ENCODE measurements around the gene BTBD7.
"Not testable (repeated sequence)": the region's sequence is repeated elsewhere in the genome, so short reads cannot be mapped to it uniquely, and the experiment has no call there.

Gene BTBD7, protein sequence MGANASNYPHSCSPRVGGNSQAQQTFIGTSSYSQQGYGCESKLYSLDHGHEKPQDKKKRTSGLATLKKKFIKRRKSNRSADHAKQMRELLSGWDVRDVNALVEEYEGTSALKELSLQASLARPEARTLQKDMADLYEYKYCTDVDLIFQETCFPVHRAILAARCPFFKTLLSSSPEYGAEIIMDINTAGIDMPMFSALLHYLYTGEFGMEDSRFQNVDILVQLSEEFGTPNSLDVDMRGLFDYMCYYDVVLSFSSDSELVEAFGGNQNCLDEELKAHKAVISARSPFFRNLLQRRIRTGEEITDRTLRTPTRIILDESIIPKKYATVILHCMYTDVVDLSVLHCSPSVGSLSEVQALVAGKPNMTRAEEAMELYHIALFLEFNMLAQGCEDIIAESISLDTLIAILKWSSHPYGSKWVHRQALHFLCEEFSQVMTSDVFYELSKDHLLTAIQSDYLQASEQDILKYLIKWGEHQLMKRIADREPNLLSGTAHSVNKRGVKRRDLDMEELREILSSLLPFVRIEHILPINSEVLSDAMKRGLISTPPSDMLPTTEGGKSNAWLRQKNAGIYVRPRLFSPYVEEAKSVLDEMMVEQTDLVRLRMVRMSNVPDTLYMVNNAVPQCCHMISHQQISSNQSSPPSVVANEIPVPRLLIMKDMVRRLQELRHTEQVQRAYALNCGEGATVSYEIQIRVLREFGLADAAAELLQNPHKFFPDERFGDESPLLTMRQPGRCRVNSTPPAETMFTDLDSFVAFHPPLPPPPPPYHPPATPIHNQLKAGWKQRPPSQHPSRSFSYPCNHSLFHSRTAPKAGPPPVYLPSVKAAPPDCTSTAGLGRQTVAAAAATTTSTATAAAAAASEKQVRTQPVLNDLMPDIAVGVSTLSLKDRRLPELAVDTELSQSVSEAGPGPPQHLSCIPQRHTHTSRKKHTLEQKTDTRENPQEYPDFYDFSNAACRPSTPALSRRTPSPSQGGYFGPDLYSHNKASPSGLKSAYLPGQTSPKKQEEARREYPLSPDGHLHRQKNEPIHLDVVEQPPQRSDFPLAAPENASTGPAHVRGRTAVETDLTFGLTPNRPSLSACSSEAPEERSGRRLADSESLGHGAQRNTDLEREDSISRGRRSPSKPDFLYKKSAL

DNA sequence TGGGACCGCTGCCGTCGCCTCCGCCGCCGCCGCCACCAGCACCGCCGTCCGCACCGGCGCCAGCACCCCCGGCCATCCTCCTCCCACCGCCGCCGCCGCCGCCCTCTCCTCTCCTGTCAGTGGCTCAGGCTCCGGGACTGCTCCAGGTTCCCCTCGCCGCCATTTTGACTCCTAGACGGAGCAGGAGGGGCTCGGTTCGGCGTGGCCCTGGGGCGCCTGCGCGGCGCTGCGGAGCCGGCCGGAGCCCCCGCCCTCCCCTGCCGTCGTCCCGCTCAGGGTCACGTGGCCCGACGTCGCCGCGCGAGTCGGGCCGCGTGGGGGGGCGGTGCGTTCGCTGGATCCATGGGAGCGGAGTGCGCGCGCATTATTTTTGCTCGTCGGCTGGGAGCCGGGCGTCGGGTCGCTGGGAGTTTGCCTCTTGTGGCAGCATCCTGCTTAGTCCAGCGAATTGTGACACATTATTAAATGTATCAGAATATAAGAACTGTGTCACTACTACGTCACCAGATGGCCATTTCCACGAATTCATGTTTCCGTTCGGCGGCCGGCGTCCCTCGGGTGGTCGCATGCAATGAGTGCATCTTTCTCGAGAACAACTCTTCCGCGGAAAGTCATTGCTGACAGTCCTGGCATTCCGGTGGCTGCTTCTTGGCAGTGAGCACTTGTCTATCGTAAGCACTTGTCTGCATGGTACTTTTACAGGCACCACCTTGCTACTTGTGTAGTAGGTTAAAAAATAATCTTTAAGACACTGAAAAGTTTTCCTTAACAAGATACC is at the start of gene BTBD7:
Gene BTBD7 (minus strand): TSS at position 184 of the 778 bp plus-strand sequence. CDS start 36,985 bp downstream, outside the sequence.
- peak; percentile 96 for DNase-seq (ENCODE audit: low spot score)

DNA sequence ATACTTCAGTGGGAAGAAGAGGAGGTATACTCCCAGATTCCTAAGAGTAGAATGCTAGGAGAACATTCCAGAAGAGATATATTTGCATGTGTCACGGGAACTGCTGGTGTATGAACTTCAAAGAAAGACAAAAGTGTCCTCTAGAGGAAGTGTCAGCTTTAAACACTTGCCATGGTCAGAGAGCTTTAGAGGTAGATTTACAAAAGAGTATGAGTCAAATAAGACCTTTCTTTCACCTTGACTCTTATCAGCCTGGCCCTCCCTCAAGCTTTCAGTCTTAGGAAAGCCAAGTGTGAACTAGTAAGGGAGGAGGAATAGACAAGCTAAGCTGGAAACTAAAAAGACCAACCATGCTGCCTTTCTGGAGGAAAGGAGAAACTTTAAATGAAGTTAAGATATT is 48.8 kb upstream of the BTBD7 start:
- no peak for DNase-seq (ENCODE audit: low spot score)

DNA sequence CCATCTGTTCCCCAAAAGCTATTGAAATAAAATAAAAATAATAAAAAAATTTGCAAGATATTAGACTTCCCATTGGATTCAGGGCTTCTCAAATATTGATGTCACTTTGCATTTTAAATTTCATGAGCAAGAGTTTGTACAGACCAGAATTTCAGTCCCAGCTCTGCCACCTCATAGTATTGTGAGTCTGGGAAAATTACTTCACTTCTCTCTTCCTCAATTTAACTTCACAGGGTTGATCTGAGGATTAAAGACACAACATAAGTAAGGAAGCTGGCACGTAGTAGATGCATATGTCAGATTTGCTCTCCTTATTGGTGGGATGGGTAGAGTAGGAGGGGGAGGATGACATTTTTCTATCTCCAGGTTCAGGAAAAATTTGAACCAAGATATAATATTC is 47.0 kb upstream of the BTBD7 start:
- no peak for DNase-seq (ENCODE audit: low spot score)

DNA sequence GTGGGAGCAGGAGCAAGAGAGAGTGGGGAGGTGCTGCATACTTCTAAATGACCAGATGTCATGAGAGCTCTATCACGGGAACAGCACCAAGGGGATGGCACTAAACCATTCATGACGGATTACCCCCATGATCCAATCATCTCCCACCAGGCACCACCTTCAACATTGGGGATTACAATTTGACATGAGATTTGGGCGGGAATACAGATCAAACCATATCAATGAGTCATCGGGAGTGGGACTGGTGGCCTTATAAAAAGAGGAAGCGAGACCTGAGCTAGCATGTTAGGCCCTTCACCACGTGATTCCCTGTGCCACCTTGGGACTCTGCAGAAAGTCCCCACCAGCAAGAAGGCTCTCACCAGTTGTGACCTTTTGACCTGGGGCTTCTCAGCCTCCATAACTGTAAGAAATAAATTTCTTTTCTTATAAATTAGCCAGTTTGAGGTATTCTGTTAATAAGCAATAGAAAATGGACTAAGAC is 42.9 kb upstream of the BTBD7 start:
- no peak for DNase-seq (ENCODE audit: low spot score)

DNA sequence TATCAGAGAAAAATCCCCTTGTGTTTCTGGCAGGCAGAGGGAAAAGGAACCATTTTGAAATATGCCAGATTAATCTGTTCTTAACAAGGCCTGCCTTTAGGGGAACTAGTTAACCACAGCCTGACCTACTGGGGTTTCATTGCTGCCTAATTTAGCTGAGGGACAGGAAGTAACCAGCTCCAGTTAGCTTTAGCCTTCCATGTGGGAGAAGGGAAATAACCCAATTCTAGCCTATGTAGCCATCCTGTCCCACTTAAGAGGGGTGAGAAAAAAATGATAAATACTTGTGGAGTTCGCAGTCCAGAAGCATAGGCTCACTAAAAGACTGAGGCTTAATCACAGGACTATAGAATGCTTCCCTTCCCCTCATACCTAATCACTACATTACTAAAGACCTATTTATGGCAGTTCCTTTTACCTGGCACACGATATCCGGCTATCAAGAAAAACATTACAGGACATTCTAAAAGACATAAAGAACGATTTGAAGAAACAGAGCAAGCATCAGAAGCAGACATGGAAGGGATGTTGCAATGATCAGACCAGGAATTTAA is 37.0 kb upstream of the BTBD7 start:
- DNase-seq (ENCODE audit: low spot score): no peak

DNA sequence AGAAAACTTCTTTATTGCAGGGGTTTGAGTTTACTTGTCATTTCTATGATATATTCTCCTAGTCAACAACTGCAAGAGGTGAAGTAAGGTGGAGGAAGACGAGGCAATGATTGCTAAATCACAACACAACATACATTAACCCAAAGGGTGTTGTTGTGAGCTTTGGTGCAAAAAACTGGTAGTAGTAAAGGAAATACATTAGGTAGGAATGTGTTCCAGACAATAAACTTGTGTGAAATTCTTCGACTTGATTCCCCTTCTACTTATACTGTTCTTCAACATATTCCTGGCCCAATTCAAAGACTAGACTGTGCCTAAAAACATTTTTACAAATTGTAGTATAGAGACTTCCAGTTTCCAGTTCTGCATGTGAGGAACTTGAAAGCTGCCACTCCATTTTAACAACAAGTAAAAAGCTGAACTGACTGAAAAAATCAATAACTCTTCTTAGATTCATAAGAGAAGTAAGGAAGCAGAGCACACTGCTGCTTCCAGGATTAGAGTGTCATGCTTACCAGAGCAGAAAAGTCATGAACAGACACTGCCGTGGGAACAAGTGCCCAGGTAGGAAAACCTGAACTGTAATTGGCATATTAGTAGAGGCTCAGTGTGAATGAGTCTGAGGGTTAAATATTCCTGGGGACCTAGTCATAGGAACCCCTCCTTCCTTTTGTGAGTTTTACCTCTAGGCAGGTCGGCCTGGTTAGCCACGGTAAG is 36.3 kb upstream of the BTBD7 start:
- no peak for DNase-seq (ENCODE audit: low spot score)

DNA sequence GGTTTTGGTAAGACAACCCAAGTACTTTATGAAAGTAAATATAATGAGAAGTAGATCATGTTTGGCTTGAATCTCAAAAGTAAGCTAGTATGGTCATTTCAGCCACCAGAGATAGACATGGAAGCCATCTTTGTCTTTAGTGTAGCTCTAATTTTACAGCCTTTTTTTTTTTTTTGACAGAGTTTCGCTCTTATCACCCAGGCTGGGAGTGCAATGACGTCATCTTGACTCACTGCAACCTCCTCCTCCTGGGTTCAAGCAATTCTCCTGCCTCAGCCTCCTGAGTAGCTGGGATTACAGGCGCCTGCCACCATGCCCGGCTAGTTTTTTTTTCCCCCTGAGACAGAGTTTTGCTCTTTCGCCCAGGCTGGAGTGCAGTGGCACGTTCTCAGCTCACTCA is 22.0 kb upstream of the BTBD7 start:
- DNase-seq (ENCODE audit: low spot score): not testable (repeated sequence)

DNA sequence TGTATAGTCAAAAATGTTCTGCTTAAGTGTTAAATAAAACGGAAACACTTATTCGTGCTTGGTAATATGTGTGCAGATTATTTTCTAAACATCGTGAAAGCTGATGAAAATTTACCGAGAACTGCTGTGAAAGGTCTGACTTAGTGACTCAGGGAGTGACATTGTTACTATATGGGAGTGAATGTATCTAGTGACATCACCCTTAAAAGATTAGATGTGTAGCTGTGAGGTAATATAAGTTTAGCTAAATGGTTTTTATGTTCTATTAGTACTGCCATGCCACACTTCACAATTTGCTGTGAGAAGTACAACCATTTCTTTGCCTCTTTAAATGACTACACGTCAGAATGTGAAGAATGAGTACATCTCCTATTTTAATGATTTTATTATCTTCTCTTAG is 15.5 kb upstream of the BTBD7 start:
- no peak for DNase-seq (ENCODE audit: low spot score)

DNA sequence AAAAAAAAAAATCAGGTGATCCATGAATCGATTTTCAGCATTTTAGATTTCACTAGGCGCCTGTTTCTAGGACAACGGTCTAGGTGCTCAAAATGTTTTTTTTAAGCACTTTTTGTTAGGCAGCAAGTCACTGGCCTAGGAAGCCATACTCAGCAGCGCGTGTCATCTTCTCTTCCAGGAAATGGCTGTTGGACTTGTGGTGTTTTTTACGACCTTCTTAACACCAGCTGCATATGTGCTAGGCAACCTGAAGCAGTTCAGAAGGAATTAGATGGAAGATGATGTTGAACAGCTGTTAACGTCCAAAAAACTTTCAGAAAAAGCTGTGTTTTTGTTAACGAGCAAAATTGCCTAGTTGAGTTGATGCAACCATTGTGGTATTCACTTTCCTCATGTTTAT is 15.0 kb upstream of the BTBD7 start:
- DNase-seq (ENCODE audit: low spot score): no peak

DNA sequence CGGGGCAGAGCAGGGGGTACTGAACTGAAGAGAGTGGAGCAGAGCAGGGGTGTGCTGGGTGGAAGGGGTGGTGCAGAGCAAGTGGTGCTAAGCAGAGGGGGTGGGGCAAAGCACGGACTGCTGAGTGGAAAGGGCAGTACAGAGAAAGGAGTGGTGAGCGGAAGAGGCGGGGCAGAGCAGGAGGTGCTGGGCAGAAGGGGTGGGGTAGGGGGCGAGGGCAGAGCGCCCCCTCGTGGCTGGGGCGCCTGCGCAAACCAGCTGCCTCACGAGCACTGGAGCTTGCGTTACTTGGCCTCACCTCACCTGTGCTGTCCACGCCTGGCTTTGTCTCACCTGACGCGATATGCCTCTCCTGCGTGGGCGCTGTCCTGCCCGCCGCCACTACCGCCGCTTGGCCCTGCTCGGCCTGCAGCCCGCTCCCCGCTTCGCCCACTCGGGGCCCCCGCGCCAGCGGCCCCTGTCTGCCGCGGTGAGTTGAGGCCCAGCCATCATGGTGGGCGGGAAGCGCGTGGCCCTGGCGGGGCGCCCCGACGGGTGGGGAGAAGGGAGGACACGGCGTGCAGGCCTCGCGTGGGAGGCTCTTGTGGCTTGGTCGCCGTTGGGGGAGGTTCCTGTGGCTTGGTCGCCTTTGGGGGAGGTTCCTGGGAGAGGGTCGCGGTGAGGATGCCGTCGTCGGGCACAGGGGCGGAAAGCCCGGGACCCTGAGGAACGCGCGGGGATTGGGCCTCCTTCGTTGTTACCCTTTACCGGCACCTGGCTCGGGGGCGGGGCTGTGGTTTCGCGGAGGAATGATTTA is 14.3 kb upstream of the BTBD7 start, which contains the start of gene COX8C:
Gene COX8C (plus strand): TSS at position 257 of the 796 bp plus-strand sequence. CDS start 87 bp downstream, at position 344.
- no peak for DNase-seq (ENCODE audit: low spot score)

DNA sequence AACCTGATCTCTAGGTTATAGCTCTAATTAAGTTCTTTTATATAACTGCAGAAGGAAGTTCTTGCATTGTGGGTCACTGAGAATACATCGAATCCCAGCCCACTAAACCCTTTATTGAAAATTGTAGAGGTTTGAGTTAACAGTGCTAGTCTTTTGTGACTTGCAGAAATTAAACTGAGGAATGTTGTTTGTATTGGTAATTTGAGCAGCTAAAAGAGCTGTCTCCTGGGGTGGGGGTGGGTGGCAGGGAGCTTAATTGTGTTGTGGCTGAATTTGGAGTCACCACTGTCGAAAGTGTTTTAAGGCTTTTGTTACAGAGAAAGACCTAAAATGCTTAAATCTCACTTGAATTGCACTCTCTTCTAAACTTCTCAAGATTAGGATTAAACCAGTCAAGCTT is 11.0 kb upstream of the BTBD7 start:
- no peak for DNase-seq (ENCODE audit: low spot score)

DNA sequence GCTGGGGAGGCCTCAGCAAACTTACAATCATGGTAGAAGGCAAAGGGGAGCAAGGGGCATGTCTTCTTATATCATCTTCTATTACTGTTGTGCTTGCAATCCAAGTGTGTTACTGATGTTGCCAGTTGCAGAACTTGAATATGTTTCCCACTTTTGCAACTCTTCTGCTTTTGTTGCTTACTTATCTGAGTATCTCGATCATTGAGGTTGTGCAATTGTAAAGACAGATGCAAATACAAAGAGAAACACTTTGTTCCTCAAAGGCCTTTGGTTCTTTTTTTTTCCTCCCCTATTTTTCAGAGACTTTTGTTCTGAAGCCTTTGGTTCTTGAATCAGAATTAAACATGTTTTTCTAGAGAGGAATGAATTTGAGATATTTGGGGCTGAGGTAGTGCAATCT is 10.4 kb upstream of the BTBD7 start:
- DNase-seq (ENCODE audit: low spot score): no peak

DNA sequence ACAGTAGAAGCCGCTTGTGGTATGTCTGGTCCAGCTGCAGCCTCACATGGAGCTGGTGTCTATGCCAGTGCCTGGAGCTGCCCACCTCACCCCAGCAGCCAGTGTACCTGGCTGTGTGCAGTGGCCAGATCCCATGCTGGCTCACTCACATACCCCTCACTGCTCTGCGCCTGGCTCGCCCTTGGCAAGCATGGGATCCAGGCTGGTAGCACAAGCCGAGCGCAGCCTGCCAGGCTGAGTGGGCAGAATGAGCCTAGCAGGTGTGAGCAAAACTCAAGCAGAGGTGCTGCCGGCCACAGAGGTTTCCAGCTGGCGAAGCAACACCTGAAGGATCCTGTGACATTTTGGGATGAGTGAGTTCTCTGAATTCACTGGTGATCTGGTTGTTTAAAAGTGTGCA is 5.0 kb upstream of the BTBD7 start:
- DNase-seq (ENCODE audit: low spot score): no peak

DNA sequence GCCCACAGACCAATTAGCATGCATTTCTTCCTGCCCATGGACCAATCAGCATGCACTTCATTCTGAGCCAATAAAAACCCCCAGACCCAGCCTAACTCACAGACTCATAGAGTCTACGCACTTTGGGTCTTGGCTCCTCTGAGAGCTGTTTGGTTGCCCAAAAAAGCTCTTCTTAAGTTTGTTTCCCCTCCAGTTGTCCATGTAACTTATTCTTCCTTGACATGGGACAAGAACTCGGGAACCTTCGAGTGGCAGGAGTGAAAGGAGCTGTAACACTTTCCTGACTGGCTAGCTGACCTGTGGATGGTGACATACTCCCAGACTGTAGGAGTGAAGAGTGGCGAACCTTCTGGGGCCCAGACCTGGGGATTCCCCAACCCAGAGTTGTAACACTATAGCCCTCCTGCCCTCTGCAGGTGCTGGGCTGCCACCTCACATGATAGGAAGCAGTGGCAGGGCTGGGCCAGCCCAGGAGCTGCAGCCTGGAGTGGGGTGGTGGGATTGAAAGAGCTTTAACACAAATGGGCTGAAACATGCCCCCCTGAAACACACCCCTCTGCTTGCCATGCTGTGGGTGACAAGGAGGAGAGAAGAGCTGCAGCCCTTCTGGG is 4.4 kb upstream of the BTBD7 start:
- DNase-seq (ENCODE audit: low spot score): no peak

DNA sequence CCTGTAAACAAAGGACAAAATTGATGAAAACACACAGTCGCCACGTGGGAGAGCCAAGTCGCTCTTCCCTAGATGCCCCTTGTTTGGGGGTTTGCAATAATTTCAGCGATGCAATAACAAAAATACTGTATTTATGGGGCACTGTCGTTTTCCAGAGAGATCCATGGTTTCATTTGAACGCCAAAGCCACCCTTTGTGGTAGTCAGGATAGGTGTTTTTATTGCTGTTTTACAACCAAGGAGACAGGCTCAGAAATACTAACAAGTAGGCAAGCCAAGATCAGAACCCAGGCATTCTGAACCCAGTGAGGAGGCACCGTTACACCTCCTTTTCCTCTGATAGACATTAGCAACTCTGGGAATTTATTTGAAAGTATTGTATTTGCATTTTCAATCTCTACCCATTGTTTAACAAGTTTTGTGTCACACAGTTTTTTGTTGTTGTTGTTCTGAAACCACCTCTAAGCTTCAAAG is 831 bp upstream of the BTBD7 start:
- no peak for DNase-seq (ENCODE audit: low spot score)

DNA sequence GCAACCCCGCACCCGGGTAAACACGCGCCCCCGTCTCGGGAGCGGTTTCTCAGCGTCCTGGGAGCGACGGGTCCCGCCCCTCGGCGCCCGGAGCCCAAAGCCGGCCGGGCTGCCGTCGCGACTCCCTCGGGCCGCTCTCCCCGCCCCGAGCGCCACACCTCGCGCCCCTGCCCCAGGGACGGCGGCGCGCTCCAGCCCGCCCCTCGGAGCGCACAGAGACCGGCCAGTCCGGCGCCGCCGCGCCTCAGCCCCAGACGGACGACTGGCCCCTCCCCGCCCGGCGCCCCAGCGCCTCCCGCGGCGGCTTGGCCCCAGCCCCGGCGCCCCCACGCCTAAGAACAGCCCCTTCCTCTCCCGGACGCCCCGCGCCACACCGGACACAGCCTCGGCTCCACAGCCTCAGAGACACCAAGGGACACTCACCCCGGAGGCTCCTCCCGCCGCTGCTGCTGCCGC is 411 bp downstream of the BTBD7 start:
- peak; percentile 68 for DNase-seq (ENCODE audit: low spot score)

DNA sequence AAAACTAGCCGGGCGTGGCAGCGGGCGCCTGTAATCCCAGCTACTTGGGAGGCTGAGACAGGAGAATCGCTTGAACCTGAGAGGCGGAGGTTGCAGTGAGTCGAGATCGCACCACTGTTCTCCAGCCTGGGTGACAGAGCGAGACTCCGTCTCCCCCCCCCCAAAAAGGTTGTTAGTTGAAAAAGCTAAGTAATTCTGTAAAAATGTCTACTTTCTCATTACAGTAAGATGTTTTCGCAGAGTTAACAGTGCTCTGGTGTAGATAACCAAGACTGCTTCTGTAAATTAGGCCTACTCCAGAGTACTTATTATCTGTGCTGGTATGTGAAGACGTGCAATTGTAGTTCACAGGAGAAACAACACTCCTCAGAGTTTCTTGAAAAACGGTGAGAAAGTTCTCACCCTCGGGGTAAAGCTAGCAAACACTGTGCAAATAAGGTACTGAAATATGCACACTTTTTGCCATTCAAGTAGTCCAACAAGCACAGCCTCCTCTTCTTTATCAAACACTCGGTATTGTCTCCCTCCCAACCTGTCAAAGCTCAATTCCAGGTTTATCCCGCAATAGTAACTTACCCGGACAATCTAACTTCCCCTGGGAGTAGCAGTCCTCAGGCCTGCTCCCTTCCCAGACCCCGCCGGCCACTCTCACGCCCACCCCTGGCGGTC is 974 bp downstream of the BTBD7 start:
- no peak for DNase-seq (ENCODE audit: low spot score)

DNA sequence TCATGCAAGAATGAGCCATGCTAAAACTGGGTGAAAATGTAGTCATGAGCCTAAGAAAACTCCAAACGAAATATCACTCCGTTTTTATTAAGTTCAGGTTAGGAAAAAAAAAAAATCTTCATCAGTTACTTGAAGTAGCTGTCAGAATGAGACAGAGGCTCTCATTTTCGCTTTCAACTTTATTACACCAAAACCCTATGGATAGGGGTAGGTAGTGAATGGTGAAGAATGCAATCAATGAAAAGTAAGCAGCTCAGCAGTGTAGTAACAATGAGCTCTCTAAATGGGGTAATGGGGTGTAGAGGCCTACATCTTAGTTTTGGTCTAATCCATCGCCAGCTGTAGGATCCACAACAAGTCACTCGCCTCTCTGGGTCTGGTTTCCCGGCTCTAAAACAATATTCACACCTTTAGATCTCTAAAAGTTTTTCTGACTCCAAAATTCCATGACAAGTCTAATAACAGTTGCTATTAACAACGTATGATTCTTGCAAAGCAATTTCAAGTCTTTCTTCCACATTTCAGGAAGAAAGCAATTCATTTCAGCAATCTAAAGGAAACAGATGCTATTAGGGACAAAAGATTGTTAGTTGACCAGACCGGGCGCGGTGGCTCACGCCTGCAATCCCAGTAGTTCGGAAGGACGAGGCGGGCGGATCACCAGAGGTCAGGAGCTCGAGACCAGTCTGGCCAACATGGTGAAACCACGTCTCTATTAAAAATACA is 1.7 kb downstream of the BTBD7 start:
- DNase-seq (ENCODE audit: low spot score): no peak
